ENCODE results near the gene MARVELD1. TPM values are rescaled to one million over a fixed set of nuclear protein-coding genes. Genes with fewer than 3 reads are reported as not detected.

The MARVELD1 gene
- total and polyA plus RNA-seq, 2 experiments from 2014 or later = 38.3 to 55.5 TPM

DNA sequence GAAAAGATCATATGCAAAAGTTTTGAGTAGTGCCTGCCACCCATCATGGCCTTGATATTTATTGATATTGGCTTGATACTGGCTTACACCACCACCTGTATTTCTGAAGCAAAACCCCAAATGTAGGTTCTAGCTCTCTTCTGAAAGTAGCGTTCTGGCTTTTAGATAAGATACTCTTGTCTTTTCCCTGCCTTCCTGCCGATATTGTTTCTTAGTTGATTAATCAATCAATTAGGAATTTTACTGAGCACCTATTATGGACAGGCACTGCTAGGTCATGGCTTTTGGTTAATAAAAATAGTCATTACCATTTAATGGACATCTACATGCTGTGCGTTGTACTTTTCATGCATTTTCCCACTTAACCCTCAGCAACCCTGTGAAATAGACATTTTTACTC, 50.4 kb downstream of the MARVELD1 start:
- no peak overlapping the region for H3K27ac ChIP-seq
- H3K36me3 ChIP-seq = no peaks in the 10 kb centered on the region
- no peak for DNase-seq (ENCODE audit: low read depth in 1 of 2, low spot score in 1 of 2)
- H3K4me3 ChIP-seq = no peak overlapping the region
- TF ChIP-seq, protein P1, sequence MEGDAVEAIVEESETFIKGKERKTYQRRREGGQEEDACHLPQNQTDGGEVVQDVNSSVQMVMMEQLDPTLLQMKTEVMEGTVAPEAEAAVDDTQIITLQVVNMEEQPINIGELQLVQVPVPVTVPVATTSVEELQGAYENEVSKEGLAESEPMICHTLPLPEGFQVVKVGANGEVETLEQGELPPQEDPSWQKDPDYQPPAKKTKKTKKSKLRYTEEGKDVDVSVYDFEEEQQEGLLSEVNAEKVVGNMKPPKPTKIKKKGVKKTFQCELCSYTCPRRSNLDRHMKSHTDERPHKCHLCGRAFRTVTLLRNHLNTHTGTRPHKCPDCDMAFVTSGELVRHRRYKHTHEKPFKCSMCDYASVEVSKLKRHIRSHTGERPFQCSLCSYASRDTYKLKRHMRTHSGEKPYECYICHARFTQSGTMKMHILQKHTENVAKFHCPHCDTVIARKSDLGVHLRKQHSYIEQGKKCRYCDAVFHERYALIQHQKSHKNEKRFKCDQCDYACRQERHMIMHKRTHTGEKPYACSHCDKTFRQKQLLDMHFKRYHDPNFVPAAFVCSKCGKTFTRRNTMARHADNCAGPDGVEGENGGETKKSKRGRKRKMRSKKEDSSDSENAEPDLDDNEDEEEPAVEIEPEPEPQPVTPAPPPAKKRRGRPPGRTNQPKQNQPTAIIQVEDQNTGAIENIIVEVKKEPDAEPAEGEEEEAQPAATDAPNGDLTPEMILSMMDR (IDR thresholded peaks at IDR 0.05; ENCODE audit: low read depth, low read length) = no peak
- H3K9me3 ChIP-seq (ENCODE audit: low read depth) = no peaks in the 10 kb centered on the region
- peaks cover 10% of the 10 kb centered on the region for H3K4me1 ChIP-seq (ENCODE audit: low read depth)
- no peaks in the 10 kb centered on the region for H3K27me3 ChIP-seq

DNA sequence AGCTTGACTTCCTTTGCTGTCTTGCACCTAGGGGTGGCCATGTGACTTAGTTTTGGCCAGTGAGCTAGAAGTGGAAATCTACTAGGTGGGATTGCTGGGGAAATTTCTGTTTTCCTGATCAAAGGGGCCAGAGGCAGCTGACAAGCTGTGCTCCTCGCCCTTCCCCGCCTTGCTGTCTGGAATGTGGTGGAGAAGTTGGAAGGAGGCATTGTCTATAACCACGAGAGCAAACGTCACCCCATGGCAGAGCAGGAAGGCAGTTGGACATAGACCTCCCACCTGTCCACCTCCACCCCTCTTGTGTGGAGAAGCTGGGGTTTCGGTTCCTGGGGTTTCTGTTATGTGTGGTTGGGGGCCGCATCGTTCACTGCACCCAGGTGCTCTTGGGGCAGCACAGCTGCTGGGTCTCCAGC, 51.0 kb downstream of the MARVELD1 start:
- Histone ChIP-seq H3K27ac (no peak overlapping the region), H3K9me3 (ENCODE audit: low read depth) (no peaks in the 10 kb centered on the region), H3K36me3 (no peaks in the 10 kb centered on the region), H3K27me3 (peaks cover 1% of the 10 kb centered on the region), H3K4me3 (no peak overlapping the region), H3K4me1 (ENCODE audit: low read depth) (peaks cover 10% of the 10 kb centered on the region)
- DNase-seq (ENCODE audit: low read depth in 1 of 2, low spot score in 1 of 2) = no peak
- TF ChIP-seq, protein P1 (IDR thresholded peaks at IDR 0.05; ENCODE audit: low read depth, low read length) = no peak

DNA sequence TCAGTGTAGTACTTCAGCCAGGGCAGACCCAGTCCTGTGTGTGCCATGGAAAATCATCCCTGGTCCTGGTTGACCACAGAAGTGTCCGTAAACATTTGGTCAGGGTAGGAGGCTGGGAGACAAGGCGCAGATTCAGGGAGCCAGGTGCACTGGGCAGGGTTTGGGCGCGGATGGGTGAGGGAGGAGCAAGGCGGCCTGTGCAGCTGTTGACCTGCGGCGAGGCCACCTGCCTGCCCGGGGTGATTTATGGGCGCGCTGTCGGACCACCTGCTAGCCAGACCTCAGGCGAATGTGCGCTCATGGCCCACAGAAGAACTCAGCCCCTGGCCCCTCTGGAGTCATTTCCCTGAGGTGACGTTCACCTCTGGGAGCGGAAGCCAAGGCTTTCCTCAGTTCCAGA, 51.7 kb downstream of the MARVELD1 start:
- TF ChIP-seq, protein P1 (IDR thresholded peaks at IDR 0.05; ENCODE audit: low read depth, low read length) = no peak
- DNase-seq (ENCODE audit: low read depth in 1 of 2, low spot score in 1 of 2) = no peak
- no peaks in the 10 kb centered on the region for H3K9me3 ChIP-seq (ENCODE audit: low read depth)
- no peaks in the 10 kb centered on the region for H3K36me3 ChIP-seq
- no peak overlapping the region for H3K4me3 ChIP-seq
- H3K27ac ChIP-seq = no peak overlapping the region
- peaks cover 8% of the 10 kb centered on the region for H3K27me3 ChIP-seq
- H3K4me1 ChIP-seq (ENCODE audit: low read depth) = peaks cover 10% of the 10 kb centered on the region

DNA sequence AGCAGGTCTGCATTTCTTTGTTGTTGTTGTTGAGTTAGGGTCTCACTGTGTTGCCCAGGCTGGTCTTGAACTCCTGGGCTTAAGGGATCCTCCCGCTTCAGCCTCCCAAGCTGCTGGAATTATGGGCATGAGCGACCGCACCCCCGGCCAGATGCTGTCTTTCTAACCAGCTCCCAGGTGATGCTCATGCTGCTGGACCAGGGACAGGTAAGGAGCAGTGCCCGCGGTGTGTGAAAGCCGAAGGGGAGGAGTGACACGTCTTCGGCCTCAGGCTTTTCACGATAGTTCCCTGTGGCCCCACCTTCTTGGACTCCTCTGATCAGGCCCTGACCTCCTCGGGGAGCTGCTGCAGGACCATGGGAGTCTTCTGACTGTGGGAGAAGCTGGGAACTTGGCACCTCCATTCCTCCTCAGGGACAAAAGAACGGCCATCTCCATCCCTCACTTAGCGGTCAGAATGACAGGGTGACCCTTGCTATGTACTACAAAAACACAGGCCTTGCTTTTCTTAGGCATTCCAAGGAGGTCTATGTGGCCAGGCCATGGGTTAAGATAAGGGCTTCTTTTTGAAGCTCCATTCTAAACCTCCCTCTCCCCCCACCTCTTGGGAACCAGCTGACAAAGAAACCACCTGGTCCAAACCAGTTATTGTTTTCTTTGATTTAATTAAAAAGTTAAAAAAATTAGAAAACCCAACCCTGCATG, 52.7 kb downstream of the MARVELD1 start:
- no peak overlapping the region for H3K4me3 ChIP-seq
- peaks cover 10% of the 10 kb centered on the region for H3K4me1 ChIP-seq (ENCODE audit: low read depth)
- H3K27ac ChIP-seq = no peak overlapping the region
- TF ChIP-seq, protein P1 (IDR thresholded peaks at IDR 0.05; ENCODE audit: low read depth, low read length) = no peak
- no peaks in the 10 kb centered on the region for H3K36me3 ChIP-seq
- DNase-seq (ENCODE audit: low read depth in 1 of 2, low spot score in 1 of 2) = no peak
- H3K27me3 ChIP-seq = peaks cover 19% of the 10 kb centered on the region
- H3K9me3 ChIP-seq (ENCODE audit: low read depth) = no peaks in the 10 kb centered on the region

DNA sequence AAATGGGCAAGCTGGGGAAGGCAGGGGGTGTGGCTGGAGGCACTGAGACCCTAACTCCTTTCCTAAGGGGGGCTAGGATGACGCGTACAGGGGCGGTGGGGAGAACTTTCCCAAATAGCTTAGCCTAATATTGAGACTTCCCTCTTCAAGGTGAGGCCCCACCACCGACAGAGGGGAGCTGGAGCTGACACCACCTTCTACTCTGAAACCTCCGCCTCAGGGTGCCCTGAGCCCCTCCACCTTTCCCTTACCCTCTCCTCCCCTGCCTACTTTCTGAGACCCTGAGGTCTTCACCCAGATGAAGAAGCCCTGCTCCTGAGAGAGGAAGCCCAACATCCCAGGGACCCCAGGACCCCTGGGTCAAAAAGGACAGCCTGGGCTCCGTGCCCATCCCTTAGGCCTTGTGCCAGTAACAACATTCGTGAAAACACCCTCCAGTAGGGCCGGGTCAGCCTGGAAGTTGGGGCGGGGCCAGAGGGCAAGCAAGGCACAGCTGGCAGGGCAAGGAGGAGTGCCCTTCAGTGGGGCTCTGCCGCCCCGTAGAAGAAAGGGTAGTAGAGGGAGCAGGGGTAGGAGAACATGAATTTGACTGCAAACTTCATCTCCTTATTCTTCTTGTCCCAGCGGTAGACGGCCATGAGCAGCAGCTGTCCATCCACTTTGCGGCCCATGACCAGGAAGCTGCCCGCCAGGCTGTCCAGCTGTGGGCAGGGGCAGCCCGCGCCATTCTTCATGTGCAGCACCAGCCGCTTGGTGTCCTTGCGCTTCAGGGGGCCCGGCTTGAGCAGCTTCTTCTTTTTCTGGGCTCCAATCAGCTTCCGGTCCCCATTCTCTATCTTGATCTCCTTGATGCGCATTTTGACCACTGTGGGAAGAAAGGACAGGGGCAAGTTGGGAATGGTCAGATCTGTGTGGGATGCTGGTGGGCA, 53.7 kb downstream of the MARVELD1 start:
- Histone ChIP-seq H3K4me3 (no peak overlapping the region), H3K4me1 (ENCODE audit: low read depth) (peaks cover 14% of the 10 kb centered on the region), H3K9me3 (ENCODE audit: low read depth) (no peaks in the 10 kb centered on the region), H3K36me3 (no peaks in the 10 kb centered on the region), H3K27ac (no peak overlapping the region), H3K27me3 (peaks cover 21% of the 10 kb centered on the region)
- no peak for DNase-seq (ENCODE audit: low read depth in 1 of 2, low spot score in 1 of 2)
- TF ChIP-seq, protein P1 (IDR thresholded peaks at IDR 0.05; ENCODE audit: low read depth, low read length) = no peak

Other genes starting within 250 kb of the MARVELD1 start
- gene MMS19, start 215.3 kb upstream of the MARVELD1 start, total RNA-seq = 94.0 and 124 TPM in 2 replicates
- gene MMS19, start 215.3 kb upstream of the MARVELD1 start, polyA plus RNA-seq = 72.5 and 85.6 TPM in 2 replicates
- 9.5 and 13.5 TPM in 2 replicates for gene UBTD1, start 214.8 kb upstream of the MARVELD1 start, total RNA-seq
- 13.1 and 15.8 TPM in 2 replicates for gene UBTD1, start 214.8 kb upstream of the MARVELD1 start, polyA plus RNA-seq
- gene ANKRD2, start 141.0 kb upstream of the MARVELD1 start, total RNA-seq = not detected in 2 replicates
- not detected in 2 replicates for gene ANKRD2, start 141.0 kb upstream of the MARVELD1 start, polyA plus RNA-seq
- gene HOGA1, start 129.3 kb upstream of the MARVELD1 start, total RNA-seq = 2.1 and 3.8 TPM in 2 replicates
- gene HOGA1, start 129.3 kb upstream of the MARVELD1 start, polyA plus RNA-seq = 2.1 and 5.3 TPM in 2 replicates
- gene C10orf62, start 124.0 kb upstream of the MARVELD1 start, total RNA-seq = 0.25 and 0.30 TPM in 2 replicates
- gene C10orf62, start 124.0 kb upstream of the MARVELD1 start, polyA plus RNA-seq = not detected in 2 replicates
- gene MORN4, start 80.2 kb upstream of the MARVELD1 start, total RNA-seq = 16.8 and 18.7 TPM in 2 replicates
- gene MORN4, start 80.2 kb upstream of the MARVELD1 start, polyA plus RNA-seq = 48.1 and 61.4 TPM in 2 replicates
- gene PI4K2A, start 73.1 kb upstream of the MARVELD1 start, total RNA-seq = 19.7 and 24.9 TPM in 2 replicates
- gene PI4K2A, start 73.1 kb upstream of the MARVELD1 start, polyA plus RNA-seq = 15.8 and 20.1 TPM in 2 replicates
- gene AVPI1, start 26.5 kb upstream of the MARVELD1 start, total RNA-seq = 8.7 and 19.0 TPM in 2 replicates
- 12.9 and 15.8 TPM in 2 replicates for gene AVPI1, start 26.5 kb upstream of the MARVELD1 start, polyA plus RNA-seq
- gene ZFYVE27, start 23.4 kb downstream of the MARVELD1 start, total RNA-seq = 39.1 and 59.8 TPM in 2 replicates
- 50.7 and 52.8 TPM in 2 replicates for gene ZFYVE27, start 23.4 kb downstream of the MARVELD1 start, polyA plus RNA-seq
- gene SFRP5, start 58.3 kb downstream of the MARVELD1 start, total RNA-seq = 23.7 and 35.0 TPM in 2 replicates
- gene SFRP5, start 58.3 kb downstream of the MARVELD1 start, polyA plus RNA-seq = 29.3 and 38.2 TPM in 2 replicates
- gene GOLGA7B, start 136.1 kb downstream of the MARVELD1 start, total RNA-seq = 0.18 and 0.27 TPM in 2 replicates
- 0.19 and 2.8 TPM in 2 replicates for gene GOLGA7B, start 136.1 kb downstream of the MARVELD1 start, polyA plus RNA-seq

All from cardiac muscle cell (in vitro differentiated cells and primary cell).